Femur (tissue), 1 donor: Measurements from ENCODE around the gene VASP.
A peak's percentile ranks its signal among the peaks of the same experiment; 100 is the strongest.

Experiments
- DNase-seq: peaks from one replicate; pipeline ENCODE4 v3.0.0-alpha.2; 2017

VASP gene

GRCh38 chr19:45515807-45516401, 8.6 kb downstream of the VASP start:
- no peak for DNase-seq

GRCh38 chr19:45517238-45517637, 10.0 kb downstream of the VASP start:
- no peak for DNase-seq

- DNase-seq, result no peak
Observed at GRCh38 chr19:45517641-45518468, 10.6 kb downstream of the VASP start.

- DNase-seq, result no peak
Observed at GRCh38 chr19:45518469-45518826, 11.2 kb downstream of the VASP start.

- no peak for DNase-seq
Observed at GRCh38 chr19:45522010-45522941, 15.0 kb downstream of the VASP start.

- DNase-seq, result peak; percentile 90
Observed at GRCh38 chr19:45523642-45524256, 16.5 kb downstream of the VASP start.

- no peak for DNase-seq
Observed at GRCh38 chr19:45524575-45525129, 17.4 kb downstream of the VASP start.

- DNase-seq, result peak; percentile 51
Observed at GRCh38 chr19:45526143-45526542, 18.9 kb downstream of the VASP start.

GRCh38 chr19:45526971-45527370, 19.7 kb downstream of the VASP start:
- DNase-seq, result no peak

GRCh38 chr19:45527731-45528130, 20.5 kb downstream of the VASP start:
- DNase-seq, result no peak

GRCh38 chr19:45528149-45528743, 21.0 kb downstream of the VASP start:
- DNase-seq, result no peak

GRCh38 chr19:45528744-45529419, 21.6 kb downstream of the VASP start:
- DNase-seq, result no peak

- no peak for DNase-seq
Observed at GRCh38 chr19:45529420-45529785, 22.1 kb downstream of the VASP start.

GRCh38 chr19:45531349-45531748, 24.1 kb downstream of the VASP start:
- DNase-seq, result no peak

- no peak for DNase-seq
Observed at GRCh38 chr19:45539459-45539858, 32.2 kb downstream of the VASP start.

- no peak for DNase-seq
Observed at GRCh38 chr19:45542234-45542668, 35.0 kb downstream of the VASP start.

GRCh38 chr19:45547211-45547770, 40.0 kb downstream of the VASP start:
- DNase-seq, result no peak

GRCh38 chr19:45547965-45548609, 40.8 kb downstream of the VASP start:
- no peak for DNase-seq

- no peak for DNase-seq
Observed at GRCh38 chr19:45553464-45553863, 46.2 kb downstream of the VASP start.

- DNase-seq, result no peak
Observed at GRCh38 chr19:45554481-45554880, 47.2 kb downstream of the VASP start.

GRCh38 chr19:45556835-45557234, 49.6 kb downstream of the VASP start:
- no peak for DNase-seq
